Ramos (cell line): ENCODE data around the gene LATS2.
"Not testable (repeated sequence)": the region's sequence is repeated elsewhere in the genome, so short reads cannot be mapped to it uniquely, and the experiment has no call there.

ENCODE experiments used
- in situ Hi-C: fragments of 300-500 bp; cut with MboI; formaldehyde crosslinking; loops from one replicate; pipeline ENCODE4 v1.14.3; 2022; ENCODE audit warnings: low sequenced_read_pairs; ENCODE audit not compliant: unreplicated experiment

The LATS2 gene

DNA sequence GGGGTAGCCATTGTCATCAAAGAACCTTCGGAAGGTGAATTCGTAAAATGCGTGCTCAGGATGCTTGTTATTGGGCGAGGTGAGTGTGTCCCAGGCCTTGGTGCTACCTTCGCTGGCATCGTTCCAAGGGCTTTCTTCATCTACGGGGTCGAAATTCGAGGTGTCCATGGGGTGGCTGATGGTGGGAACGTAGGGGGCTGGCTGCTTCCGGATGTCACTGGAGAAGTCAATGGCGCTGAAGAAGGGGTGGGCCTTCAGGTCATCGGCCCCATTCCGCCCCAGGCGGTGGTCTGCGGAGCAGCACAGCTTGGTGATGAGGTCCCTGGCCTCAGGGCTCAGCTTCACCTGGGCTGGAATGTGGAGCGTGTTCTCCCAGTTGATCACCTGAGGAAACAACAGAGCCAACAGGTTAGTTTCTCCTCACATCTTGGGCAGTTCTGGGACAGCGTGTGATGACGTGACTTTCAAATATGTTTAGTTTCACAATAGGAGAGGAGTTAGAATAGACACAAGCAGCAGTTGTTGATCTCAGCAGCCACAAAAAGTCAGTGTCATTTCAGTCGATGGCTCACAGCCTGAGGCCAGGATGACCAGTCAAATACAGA, 86.3 kb downstream of the LATS2 start:
- in situ Hi-C loops: no loop called here

- in situ Hi-C loops: no loop called here
These were observed 87.4 kb downstream of the LATS2 start for GRCh38 chr13:20973886-20974425.

DNA sequence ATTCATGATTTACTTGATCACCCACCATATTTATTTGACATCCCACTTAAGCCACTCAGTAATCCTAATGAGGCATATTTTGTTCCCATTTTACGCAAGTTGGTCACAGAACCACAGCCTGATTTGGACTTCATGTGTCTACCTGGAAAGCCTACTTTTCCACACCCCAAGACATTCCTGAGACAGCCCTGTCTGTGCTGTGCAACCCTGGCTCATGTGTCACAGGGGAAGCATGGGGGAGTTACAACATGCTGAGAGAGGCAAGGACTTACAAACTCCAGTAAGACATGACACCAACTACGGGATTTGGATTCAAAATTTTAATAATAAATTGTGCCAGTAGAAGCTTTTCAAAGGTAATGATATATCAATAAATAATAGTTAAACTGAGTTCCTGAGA, 88.7 kb downstream of the LATS2 start:
- in situ Hi-C loops: no loop called here

GRCh38 chr13:20969182-20969581, 92.2 kb downstream of the LATS2 start:
- in situ Hi-C loops: no loop called here

DNA sequence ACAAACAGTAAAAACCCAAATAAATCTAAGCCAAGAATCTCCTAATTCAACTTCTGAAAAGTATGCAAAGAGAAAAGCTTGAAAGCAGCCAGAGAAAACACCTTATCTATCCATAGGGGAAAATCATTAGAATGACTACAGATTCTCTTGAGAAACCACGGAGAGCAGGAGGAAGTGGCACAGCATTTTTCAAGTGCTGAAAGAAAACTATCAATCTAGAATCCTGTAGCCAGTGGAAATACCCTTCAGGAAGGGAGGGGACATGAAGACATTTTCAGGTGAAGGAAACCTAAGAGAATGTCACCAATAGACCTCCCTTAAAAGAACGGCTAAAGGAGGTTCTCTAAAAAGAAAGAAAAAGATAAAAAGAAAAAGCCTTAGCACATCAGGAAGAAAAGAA, 92.6 kb downstream of the LATS2 start:
- in situ Hi-C loops: no loop called here

GRCh38 chr13:20967340-20967739, 94.0 kb downstream of the LATS2 start:
- in situ Hi-C loops: no loop called here

DNA sequence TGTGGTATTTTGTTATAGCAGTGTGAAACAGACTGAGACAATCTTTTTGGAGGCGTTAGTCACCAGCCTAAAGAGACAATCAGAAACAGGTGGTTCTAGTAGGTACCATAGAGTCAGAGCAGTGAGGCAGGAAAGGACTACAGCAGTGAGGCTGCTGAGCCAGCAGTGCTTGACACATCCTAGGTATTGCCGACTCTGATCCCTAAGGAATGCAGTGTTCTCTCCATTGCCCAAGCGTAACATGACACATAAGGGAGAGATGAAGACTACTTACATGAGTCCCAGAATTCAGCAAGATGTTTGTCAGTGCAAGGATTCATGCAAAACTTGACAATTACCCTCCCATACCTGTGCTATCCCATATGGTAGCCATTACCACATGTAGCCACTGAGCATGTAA, 96.5 kb downstream of the LATS2 start:
- in situ Hi-C loops: no loop called here

DNA sequence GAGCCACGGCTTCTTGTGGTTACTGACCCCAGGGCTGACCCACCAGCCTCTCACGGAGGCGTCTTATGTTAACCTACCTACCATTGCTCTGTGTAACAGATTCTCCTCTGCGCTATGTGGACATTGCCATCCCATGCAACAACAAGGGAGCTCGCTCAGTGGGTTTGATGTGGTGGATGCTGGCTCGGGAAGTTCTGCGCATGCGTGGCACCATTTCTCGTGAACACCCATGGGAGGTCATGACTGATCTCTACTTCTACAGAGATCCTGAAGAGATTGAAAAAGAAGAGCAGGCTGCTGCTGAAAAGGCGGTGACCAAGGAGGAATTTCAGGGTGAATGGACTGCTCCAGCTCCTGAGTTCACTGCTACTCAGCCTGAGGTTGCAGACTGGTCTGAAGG, 99.7 kb downstream of the LATS2 start:
- in situ Hi-C loops: not testable (repeated sequence)

GRCh38 chr13:20960663-20961309, 100.6 kb downstream of the LATS2 start:
- in situ Hi-C loops: no loop called here

GRCh38 chr13:20957049-20957620, 104.3 kb downstream of the LATS2 start:
- in situ Hi-C loops: not testable (repeated sequence)

DNA sequence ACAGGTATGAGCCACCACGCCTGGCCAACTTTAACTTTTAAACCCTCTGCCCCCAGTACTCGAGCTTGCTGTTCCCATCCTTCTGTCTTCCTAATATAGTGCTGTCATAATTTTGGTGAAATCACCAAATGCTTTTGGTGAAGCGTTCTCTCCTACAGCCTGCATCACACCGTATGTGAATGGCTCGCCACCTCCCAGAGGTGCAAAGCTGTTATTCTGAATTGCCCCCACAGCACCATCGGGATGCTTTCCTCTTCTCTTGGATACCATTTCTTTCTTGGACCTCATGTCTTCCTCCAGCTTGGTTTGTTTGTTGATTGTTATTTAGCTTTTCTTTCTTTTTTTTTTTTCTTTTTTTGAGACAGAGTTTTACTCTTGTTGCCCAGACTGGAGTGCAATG, 105.9 kb downstream of the LATS2 start:
- in situ Hi-C loops: no loop called here

DNA sequence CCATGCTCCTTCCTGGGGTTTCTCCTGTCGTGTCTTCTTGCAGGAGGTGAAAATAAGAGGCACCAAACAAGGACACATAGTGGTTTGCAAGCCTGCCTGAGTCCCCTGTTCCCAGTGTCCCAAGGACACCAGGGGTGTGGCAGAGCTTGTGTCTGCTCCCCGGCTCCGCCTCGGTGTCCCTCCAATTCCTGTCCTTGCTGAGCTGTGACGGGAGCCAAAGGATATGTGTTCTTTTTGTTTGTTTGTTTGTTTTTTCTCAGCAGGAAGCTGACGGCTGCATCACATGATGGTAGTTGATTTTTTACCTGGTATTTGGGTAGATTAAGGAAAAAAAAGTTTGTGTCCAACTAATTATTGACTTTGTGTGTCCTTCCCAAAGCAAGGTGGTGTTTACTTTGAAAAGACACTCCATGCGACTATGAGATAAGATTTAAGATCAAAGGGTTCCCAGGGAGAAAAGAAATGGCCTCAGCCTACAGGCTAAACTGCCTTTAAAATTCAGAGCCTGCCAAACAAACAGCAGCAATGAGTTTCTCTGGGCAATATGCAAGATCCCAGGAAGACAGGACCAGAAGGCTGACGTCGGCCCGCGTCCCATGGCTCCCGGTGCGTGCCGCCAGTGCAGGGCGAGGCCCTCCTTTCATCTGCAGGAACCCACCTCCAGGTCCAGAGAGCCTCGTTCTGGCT, 108.0 kb downstream of the LATS2 start:
- in situ Hi-C loops: no loop called here

GRCh38 chr13:20952838-20953237, 108.5 kb downstream of the LATS2 start:
- in situ Hi-C loops: no loop called here

- in situ Hi-C loops: not testable (repeated sequence)
These were observed 113.4 kb downstream of the LATS2 start for GRCh38 chr13:20948001-20948400.

DNA sequence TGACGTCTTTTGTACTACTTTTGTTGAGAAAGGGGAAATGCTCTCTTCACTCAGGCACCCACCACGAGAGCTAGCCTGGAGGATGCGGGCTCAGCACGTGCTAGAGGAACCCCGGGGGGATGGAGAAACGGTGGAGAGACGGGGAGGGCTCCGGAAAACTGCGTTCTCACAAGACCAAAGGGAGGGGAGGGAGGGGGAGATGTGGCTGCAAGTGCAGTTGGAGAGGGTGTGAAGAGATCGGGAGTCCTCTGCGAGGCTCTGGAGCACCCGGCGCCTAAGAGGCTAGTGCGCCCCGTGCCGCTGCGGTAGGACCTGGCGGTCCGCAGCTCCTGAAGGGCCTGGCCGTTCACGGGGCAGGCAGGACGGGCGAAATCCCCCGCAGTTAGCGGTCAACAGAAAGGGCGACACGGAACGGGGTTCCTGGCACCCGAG, 115.4 kb downstream of the LATS2 start:
- in situ Hi-C loops: no loop called here

GRCh38 chr13:20942938-20943559, 118.3 kb downstream of the LATS2 start:
- in situ Hi-C loops: no loop called here

DNA sequence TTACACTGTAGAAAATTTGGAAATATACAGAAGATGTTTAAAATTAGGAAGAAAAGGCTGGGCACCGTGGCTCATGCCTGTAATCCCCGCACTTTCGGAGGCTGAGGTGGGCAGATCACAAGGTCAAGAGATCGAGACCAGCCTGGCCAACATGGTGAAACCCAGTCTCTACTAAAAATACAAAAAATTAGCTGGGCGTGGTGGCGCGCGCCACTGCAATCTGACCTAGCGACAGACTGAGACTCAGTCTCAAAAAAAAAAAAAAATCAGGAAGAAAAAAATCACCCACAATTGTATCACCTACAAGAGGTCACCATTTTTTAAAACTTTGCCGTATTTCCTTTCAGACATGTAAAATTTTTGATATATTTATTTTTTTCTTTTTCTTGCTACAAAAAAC, 120.9 kb downstream of the LATS2 start:
- in situ Hi-C loops: not testable (repeated sequence)

DNA sequence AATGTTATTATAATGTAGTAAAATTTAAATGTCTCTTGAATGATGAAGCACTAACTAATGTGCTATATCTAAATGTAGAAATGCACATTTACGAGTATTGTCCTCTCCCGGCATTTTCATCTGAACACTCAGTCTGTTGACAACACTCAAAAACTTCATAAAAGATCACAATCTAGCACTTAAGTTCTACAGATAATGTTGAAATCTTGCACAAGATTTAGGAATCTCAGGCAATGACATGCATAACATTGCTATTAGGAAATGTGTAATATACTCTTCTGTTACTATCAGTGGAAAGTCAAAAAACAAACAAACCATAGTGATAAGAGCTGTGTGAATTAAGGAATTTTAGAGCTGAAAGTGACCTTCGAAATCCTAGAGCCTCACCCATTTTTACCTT, 121.3 kb downstream of the LATS2 start:
- in situ Hi-C loops: no loop called here

DNA sequence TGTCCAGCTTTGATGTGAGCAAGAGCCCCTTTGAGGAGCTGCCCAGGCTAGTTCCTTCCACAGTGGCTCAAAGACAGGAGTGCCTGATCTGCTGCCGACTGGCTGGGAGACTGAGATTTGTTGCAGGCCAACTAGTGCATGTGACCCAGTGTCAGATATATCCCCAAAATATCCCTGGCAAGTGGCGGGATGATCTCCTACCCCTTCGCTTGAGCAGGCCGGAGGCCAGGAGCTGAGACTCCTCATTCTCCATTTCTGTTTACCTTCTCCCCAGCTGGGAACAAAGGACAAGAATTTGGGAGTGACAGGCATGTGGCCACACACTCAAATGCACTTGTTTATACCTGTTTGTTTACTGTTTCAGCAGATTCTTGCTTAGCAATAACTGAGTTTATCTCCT, 121.7 kb downstream of the LATS2 start:
- in situ Hi-C loops: no loop called here

DNA sequence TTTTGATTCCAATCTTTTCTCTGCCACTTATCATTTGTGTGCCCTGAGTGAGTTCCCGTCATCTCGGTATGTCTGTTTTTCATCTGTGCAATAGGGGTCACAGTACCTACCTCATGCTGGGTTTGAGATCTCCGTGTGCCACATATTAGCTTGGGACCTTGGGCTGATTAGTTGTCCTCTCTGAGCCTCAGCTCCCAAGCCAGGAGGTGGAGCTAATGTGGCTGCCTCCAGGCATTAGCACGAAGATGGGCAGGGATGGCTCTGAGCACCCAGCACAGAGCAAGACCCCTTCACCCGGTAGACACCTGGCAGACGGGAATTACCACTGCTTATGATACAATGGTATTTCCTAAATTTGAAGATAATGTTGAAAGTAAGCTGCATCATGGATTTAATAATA, 123.1 kb downstream of the LATS2 start:
- in situ Hi-C loops: no loop called here
